Measurements from ENCODE around the gene ATXN2.

DNA sequence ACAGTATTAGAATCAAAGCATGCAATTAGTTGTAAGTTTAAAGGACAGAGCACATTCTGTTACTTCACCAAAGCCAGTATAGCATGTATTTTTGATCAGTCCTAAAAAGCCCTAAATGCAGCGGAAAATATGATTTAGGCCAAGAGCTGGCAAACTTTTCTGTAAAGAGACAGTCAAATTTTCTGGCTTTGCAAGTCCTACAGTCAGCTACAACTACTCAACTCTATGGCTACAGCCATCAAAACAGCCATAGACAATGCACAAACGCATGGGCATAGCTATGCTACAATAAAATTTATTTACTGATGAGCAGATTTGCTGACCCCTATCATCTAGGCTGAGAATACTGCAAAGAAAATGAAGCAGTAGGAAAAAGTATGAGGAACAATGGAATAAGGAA, 52.9 kb downstream of the ATXN2 start:
- TF ChIP-seq SNAI2 (CRISPR knock-in tag; IDR thresholded peaks at IDR 0.05) = no peak
- no peak for TF ChIP-seq TSHZ2 (CRISPR knock-in tag; IDR thresholded peaks at IDR 0.05)
- TF ChIP-seq PPARA (CRISPR knock-in tag; IDR thresholded peaks at IDR 0.05; ENCODE audit: borderline replicate concordance) = no peak
- TF ChIP-seq PATZ1 (CRISPR knock-in tag; IDR thresholded peaks at IDR 0.05; ENCODE audit: borderline replicate concordance) = no peak
- TF ChIP-seq ARNTL (CRISPR knock-in tag; IDR thresholded peaks at IDR 0.05; ENCODE audit: borderline replicate concordance, low read depth) = no peak
- TF ChIP-seq ZFP3 (CRISPR knock-in tag; IDR thresholded peaks at IDR 0.05) = no peak
- TF ChIP-seq ZNF565 (CRISPR knock-in tag; conservative IDR thresholded peaks at IDR 0.05; ENCODE audit: low read depth) = no peak
- TF ChIP-seq ISL1 (CRISPR knock-in tag; IDR thresholded peaks at IDR 0.05) = no peak
- TF ChIP-seq CREB5 (CRISPR knock-in tag; IDR thresholded peaks at IDR 0.05; ENCODE audit: low read depth) = no peak
- no peak for TF ChIP-seq CSDC2 (CRISPR knock-in tag; IDR thresholded peaks at IDR 0.05)
- TF ChIP-seq ZNF8 (CRISPR knock-in tag; IDR thresholded peaks at IDR 0.05) = no peak
